OCI-LY7 (cell line): ENCODE results near the gene TMX4.

ENCODE experiments used
- EZH2phosphoT487 ChIP-seq: fragments of 200-600 bp; sonication (generic); IDR thresholded peaks from 2 replicates; pipeline ENCODE4 v1.6.1; 2018; ENCODE audit warnings: low read depth, borderline replicate concordance, mild to moderate bottlenecking, mixed run types, antibody characterized with exemption, low read length, moderate library complexity, mixed read lengths
- TF ChIP-seq, protein P1 (sequence below): fragments of 200-600 bp; sonication (generic); conservative IDR thresholded peaks from 2 replicates; pipeline ENCODE4 v1.5.1; 2014; ENCODE audit warnings: mild to moderate bottlenecking, antibody characterized with exemption, low read length, moderate library complexity, mixed read lengths

DNA sequence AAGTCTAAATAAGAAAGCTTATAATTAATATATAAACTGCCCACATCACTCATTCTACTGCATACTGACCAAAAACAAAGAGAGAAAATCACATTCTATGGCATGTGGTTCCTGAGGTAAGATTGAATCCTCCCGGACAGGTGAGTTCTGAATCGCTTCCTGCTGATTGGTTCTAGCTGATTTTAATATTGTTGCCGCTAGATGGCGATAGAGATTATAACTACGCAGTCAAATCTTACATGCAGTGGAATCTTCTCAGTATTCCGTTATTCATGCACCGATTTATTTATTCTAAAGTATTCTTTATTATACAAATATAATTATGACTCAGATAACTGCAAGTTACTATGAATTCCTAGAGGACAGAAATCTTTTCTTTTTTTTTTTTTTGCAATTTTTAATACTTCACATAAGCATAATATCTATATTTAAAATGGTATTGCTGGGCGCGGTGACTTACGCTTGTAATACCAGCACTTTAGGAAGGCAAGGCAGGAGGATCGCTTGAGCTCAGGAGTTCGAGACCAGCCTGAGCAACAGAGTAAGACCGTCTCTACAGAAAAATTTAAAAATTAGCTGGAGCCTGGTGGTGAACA is 24.2 kb upstream of the TMX4 start:
- TF ChIP-seq, protein P1, sequence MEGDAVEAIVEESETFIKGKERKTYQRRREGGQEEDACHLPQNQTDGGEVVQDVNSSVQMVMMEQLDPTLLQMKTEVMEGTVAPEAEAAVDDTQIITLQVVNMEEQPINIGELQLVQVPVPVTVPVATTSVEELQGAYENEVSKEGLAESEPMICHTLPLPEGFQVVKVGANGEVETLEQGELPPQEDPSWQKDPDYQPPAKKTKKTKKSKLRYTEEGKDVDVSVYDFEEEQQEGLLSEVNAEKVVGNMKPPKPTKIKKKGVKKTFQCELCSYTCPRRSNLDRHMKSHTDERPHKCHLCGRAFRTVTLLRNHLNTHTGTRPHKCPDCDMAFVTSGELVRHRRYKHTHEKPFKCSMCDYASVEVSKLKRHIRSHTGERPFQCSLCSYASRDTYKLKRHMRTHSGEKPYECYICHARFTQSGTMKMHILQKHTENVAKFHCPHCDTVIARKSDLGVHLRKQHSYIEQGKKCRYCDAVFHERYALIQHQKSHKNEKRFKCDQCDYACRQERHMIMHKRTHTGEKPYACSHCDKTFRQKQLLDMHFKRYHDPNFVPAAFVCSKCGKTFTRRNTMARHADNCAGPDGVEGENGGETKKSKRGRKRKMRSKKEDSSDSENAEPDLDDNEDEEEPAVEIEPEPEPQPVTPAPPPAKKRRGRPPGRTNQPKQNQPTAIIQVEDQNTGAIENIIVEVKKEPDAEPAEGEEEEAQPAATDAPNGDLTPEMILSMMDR: peak; percentile 91
- TF ChIP-seq EZH2phosphoT487: no peak
